Measurements from ENCODE around the gene ITPKC.

ITPKC gene

DNA sequence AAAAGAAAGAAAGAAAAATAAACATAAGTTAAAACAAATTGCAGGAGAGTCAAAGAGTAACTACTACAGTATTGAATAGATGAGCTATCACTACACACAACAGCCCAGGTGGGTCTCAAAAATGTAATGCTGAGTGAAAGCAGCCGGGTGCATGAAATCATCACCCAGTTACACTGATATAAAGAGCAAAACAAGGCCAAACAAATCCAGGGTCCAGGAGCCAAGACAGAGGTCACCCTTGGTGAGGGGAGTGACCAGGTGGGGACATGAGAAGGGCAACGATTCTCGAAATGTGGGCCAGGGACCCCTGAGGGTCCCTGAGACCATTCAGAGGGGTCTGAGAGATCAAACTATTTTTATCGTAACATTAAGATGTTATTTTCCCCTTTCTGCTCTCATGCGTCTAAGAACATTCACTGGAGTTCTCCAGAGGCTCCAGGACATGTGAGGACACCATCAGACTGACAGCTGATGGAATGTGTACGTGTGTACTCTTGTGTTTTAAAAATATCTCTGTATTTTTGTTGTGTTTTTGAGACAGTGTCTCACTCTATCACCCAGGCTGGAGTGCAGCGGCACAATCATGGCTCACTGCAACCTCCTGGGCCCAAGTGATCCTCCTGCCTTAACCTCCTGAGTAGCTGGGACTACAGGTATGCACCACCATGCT, 10.8 kb upstream of the ITPKC start:
- POLR2A ChIA-PET, result no interaction called here
- no peak for DNase-seq (ENCODE audit: extremely low spot score)
- TF ChIP-seq, protein P1, sequence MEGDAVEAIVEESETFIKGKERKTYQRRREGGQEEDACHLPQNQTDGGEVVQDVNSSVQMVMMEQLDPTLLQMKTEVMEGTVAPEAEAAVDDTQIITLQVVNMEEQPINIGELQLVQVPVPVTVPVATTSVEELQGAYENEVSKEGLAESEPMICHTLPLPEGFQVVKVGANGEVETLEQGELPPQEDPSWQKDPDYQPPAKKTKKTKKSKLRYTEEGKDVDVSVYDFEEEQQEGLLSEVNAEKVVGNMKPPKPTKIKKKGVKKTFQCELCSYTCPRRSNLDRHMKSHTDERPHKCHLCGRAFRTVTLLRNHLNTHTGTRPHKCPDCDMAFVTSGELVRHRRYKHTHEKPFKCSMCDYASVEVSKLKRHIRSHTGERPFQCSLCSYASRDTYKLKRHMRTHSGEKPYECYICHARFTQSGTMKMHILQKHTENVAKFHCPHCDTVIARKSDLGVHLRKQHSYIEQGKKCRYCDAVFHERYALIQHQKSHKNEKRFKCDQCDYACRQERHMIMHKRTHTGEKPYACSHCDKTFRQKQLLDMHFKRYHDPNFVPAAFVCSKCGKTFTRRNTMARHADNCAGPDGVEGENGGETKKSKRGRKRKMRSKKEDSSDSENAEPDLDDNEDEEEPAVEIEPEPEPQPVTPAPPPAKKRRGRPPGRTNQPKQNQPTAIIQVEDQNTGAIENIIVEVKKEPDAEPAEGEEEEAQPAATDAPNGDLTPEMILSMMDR (IDR thresholded peaks at IDR 0.05; ENCODE audit: control extremely low read depth, extremely low read depth, low read depth, missing control alignments), result no peak
- CTCF ChIA-PET, result interaction anchor here (1.0 kb wide), 1 partner anchor 43 kb away, joined by 3 read pairs; no protein-coding TSS in a partner anchor

DNA sequence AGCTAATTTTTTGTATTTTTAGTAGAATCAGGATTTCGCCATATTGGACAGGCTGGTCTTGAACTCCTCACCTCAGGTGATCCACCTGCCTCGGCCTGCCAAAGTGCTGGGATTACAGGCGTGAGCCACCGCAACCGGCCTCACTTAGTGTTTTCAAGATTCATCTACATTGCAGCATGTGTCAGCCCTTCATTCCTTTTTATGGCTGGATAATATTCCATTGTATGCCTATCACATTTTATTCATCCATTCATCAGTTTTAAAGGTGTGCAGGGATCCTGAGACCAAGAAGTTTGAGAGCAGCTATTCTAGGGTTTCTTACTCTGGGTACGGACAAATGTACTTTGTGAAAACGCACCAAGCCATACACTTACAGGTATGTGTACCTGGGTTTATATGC, 9.3 kb upstream of the ITPKC start:
- TF ChIP-seq, protein P1 (IDR thresholded peaks at IDR 0.05; ENCODE audit: control extremely low read depth, extremely low read depth, low read depth, missing control alignments), result no peak
- no peak for DNase-seq (ENCODE audit: extremely low spot score)
- CTCF ChIA-PET, result no interaction called here
- POLR2A ChIA-PET, result interaction anchor here (1.0 to 1.1 kb wide), 2 partner anchors 15 to 842 kb away, joined by 3 to 4 read pairs; no protein-coding TSS in a partner anchor

DNA sequence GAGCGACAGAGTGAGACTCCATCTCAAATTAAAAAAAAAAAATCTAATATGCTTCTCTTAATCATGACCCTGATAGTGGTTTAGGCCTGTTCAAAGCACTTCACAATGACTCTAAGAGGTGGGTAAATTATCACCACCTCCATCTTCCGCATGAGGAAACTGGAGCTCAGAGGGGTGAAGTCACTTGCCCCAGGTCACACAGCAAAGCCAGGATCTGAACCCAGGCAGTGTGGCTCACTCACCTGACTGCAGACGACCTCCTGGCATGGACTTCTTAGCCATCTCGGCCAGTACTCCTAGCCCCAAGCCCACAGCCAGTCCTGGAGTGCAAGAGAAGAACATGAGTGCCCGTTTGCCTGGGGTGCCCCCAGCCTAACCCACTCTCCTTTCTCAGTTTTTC, 7.1 kb upstream of the ITPKC start:
- no peak for DNase-seq (ENCODE audit: extremely low spot score)
- POLR2A ChIA-PET, result no interaction called here
- TF ChIP-seq, protein P1 (IDR thresholded peaks at IDR 0.05; ENCODE audit: control extremely low read depth, extremely low read depth, low read depth, missing control alignments), result no peak
- CTCF ChIA-PET, result interaction anchor here (1.2 kb wide), 1 partner anchor 10 kb away, joined by 4 read pairs; no protein-coding TSS in a partner anchor

DNA sequence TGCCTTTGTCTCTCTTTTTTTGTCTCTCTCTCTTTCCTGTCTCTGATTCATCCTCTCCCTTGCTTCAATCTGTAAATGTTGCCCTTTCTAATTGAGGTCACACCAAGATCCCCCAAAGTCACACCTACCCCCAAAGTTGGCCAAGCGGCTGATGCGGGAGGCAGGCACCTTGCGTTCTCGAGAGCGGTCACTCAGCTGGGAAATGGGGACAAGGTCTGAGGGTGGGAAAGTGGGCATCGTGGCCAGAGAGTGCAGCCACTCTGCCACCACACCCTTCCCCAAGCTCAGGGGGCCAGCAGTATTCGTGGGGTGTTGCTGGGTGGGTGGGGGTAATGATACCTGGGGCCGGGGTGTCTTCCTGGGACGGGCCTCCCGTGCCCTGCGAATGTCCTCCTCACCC, 3.0 kb upstream of the ITPKC start:
- POLR2A ChIA-PET, result interaction anchor here (0.6 to 0.7 kb wide), 2 partner anchors 143 to 162 kb away, joined by 3 to 7 read pairs; no protein-coding TSS in a partner anchor
- TF ChIP-seq, protein P1 (IDR thresholded peaks at IDR 0.05; ENCODE audit: control extremely low read depth, extremely low read depth, low read depth, missing control alignments), result no peak
- no peak for DNase-seq (ENCODE audit: extremely low spot score)
- CTCF ChIA-PET, result interaction anchor here (1.2 to 1.5 kb wide), 3 partner anchors 9 to 85 kb away, joined by 3 to 4 read pairs (median 4); partner anchors contain the start of gene EGLN2

DNA sequence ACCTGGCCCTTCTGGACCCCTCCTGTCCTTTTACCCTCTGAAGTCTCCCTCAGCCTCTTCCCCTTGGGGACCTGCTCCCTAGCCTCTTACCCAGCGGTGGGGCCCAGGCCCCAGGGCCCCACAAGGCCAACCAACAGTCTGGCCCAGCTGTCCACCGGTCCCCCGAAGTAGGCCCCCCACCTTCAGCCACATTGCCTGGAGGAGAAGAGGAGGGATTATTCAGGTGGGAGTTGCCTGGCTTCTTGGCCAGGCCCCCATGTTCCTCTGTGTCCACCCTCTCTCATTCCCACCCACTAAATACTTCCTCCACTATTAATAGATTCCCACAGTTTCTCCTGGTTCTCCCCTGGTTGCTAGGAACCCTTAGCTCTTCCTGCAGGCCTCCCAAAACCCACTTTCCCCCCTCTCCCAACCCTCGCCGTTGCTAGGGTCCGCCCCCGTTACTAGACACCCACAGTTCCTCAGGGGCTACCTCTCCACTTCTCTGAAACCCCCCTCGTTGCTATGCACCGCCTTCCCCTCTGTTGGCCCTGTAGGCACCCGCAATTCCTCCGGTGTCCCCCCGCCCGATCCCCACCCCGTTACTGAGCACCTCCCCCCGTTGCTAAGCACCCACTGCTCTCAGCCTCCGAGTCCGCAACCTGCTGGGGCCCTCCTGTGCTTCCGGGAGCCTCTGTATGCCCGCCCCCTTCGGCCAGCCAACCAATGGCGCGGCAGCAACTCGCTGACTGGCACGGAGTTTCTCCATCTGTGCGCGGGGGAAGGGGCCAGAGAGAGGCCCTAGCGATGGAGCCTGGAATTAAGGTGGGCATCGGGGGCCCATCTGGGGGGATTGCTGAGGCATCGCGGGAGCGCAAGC, 2.2 kb upstream of the ITPKC start:
- TF ChIP-seq, protein P1 (IDR thresholded peaks at IDR 0.05; ENCODE audit: control extremely low read depth, extremely low read depth, low read depth, missing control alignments), result peak; percentile 3
- peak; percentile 96 for DNase-seq (ENCODE audit: extremely low spot score)
- POLR2A ChIA-PET, result interaction anchor here (0.6 kb wide), 1 partner anchor 144 kb away, joined by 7 read pairs; no protein-coding TSS in a partner anchor
- CTCF ChIA-PET, result interaction anchor here (1.2 to 1.5 kb wide), 3 partner anchors 9 to 84 kb away, joined by 3 to 4 read pairs (median 4); partner anchors contain the start of gene EGLN2

DNA sequence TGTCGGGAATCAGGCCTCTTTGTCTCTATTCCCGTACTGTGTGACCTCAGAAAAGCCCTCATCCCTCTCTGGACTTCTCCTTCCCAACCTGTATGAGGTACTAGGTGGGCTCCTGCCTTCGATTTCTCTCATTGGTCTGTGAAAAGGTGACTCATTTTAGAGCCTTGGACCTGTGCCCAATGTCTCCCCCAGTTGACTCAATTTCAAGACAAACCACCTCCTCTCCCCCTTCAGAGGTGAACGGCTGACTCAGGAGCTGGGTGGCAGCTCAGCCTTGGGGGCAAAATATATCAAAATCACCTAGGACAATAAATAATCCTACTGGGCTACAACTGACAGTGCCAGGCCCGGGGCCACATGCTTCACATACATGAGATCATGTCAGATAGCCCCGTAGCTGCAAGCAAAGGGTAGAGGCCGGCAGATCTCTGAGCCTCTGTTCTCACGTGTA, 856 bp upstream of the ITPKC start:
- TF ChIP-seq, protein P1 (IDR thresholded peaks at IDR 0.05; ENCODE audit: control extremely low read depth, extremely low read depth, low read depth, missing control alignments), result no peak
- DNase-seq (ENCODE audit: extremely low spot score), result no peak

More for the DNA sequence above, 856 bp upstream of the ITPKC start:
- ChIA-PET POLR2A (interaction anchor here (1.1 to 1.3 kb wide), 2 partner anchors 62 to 83 kb away, joined by 3 read pairs; partner anchors contain the start of gene EGLN2), CTCF (interaction anchor here (0.9 to 1.3 kb wide), 5 partner anchors 13 to 295 kb away, joined by 3 to 6 read pairs (median 3); no protein-coding TSS in a partner anchor)

All from GM10248 (cell line).